HG03280 (cell line): ENCODE data around the gene APPL1.

ENCODE experiments used
- ATAC-seq: cut with Tn5 transposase; IDR thresholded peaks from one replicate; pipeline ENCODE4 v1.9.1; 2021; ENCODE audit warnings: mild to moderate bottlenecking, moderate library complexity; ENCODE audit not compliant: unreplicated experiment

Gene APPL1, protein sequence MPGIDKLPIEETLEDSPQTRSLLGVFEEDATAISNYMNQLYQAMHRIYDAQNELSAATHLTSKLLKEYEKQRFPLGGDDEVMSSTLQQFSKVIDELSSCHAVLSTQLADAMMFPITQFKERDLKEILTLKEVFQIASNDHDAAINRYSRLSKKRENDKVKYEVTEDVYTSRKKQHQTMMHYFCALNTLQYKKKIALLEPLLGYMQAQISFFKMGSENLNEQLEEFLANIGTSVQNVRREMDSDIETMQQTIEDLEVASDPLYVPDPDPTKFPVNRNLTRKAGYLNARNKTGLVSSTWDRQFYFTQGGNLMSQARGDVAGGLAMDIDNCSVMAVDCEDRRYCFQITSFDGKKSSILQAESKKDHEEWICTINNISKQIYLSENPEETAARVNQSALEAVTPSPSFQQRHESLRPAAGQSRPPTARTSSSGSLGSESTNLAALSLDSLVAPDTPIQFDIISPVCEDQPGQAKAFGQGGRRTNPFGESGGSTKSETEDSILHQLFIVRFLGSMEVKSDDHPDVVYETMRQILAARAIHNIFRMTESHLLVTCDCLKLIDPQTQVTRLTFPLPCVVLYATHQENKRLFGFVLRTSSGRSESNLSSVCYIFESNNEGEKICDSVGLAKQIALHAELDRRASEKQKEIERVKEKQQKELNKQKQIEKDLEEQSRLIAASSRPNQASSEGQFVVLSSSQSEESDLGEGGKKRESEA

GRCh38 chr3:57227204-57227929 is at the start of gene APPL1:
TSS of gene APPL1 (plus strand) at chr3:57227729. CDS start at chr3:57227884, 155 bp downstream.
- ATAC-seq = peak; percentile 95

- no peak for ATAC-seq
Measured at GRCh38 chr3:57179580-57180410, 47.7 kb upstream of the APPL1 start.

- no peak for ATAC-seq
Measured at GRCh38 chr3:57184526-57184925, 43.0 kb upstream of the APPL1 start.

DNA sequence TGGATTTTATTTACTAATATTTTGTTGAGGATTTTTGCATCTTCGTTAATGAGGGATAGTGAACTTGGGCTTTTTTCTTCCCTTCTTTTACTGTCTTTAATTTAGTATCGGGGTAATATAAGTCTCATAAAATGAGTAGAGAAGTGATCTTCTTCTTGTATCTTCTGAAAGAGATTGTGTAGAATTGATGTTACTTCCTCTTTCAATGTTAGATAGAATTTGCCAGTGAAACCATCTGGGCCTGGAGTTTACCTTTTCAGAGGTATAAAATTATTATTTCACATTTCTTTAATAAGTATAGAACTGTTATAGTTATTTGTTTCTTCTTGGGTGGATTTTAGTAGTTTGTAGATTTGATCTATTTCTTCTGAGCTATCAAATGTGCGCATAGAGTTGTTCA is 35.5 kb upstream of the APPL1 start:
- no peak for ATAC-seq

DNA sequence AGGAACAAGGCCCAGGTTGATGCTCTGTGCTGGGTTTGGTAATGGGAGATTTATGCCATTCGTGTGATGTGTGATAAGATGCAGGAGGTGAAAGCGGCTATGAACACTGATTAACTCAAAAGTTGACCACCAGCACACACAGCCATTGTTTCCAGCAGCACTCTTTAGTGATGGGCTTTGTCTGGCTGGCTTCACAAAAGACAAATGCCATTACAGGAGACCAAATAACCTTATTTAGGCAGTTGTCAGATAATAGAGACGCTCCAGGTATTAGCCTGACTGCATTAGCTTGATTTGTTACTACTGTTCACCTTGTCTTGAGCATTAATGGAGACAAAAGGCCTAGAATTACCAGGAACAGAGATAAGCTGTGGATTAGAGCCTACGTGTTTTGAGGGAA is 32.9 kb upstream of the APPL1 start:
- no peak for ATAC-seq

GRCh38 chr3:57199895-57200297 is 27.6 kb upstream of the APPL1 start, which contains the start of gene HESX1:
TSS of gene HESX1 (minus strand) at chr3:57199978. CDS start at chr3:57199918, 60 bp downstream.
- no peak for ATAC-seq

GRCh38 chr3:57206423-57206822 is 21.1 kb upstream of the APPL1 start:
- ATAC-seq = no peak

DNA sequence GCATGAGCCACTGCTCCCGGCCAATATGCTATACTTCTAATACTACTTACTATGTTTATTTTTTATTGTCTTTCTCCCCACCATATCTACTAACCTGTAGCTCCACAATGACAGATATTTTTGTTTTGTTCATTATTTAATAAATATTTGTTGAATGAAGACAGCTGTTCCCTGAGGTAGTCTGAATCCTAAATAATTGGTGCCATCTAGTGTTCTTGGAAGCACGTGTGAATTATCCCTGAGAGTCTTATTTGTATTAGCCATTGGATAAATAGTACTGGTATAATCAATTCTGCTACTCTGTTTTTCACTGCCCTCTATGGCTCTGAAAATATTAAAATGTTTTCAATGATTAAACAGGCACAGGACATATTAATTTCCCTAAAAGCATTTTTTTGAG is 5.6 kb upstream of the APPL1 start:
- ATAC-seq = no peak

DNA sequence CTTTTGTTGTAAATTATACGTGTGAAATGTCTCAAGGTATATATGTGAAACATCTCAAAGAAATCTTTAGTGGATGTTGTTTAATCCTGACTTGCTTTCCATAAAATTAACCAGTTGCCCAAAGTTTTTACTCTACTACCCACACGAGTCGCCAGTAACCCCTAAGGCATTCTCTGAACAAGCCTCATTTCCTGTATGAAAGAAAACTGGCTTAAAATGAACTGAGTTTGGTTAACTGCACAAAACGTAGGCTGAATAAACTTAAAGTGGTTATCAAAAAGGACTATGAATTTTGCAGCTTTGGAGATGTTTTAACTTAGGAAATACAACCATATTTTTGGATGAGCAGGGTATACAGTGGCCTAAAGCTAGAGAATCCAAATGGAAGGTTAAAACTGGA is 2.7 kb upstream of the APPL1 start:
- no peak for ATAC-seq

GRCh38 chr3:57226176-57226575 is 1.4 kb upstream of the APPL1 start:
- ATAC-seq = no peak

DNA sequence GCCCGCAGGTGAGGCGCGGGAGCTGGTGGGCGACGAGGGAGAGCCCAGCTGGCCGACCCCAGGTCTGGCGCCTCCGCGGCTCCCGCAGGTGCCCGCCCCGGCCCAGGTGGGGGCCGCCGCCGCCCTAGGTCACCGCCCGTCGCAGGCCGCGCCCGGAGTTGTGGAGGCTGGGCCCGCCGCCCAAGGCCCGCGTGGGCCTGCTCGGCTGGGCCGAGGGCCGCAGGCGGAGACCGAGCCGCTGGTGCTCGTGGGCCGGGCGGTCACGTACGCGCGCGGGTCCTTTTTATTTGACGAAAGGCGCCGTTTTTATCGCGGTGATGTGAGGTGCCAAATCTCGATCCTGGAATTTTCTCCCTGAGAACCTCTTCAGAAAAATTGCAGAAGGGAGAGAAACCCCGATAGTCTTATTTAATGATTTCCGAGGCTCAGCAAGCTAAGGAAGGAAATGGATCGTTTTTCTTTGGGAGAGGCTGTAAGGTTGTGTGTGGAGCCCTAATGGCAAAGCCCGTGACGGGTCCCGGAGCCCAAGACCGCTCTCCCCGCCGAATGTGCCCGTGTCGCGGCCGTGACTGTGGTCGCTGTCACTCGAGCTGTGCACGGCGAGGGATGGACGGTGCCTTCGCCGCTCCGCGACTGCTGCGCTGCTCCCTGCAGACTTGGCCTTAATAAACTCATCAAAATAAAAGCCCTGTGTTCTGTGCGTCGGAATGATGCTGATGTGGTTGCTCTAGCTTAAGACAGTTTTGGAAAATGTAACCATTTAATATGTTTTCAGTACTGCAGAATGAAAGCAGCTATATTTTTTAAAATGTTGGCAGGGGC is 612 bp downstream of the APPL1 start:
- peak; percentile 42 for ATAC-seq

DNA sequence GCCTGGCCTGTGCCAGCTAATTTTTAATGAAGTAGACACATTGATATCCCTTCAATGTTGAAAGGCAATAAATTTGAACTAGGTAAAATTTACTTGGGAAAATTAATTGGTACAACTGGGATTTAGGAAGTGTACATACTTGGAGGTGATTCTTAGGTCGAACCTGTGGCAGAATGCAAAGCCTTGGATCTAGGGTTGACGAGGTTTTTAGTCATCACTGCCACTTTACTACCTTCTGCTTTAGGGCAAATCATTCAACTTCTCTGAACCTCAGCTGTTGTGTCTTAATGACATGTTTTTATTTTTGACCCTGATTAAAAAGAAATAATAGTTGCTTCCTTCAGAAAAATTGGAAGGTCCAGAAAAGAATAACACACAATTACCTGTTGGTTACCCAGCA is 2.5 kb downstream of the APPL1 start:
- ATAC-seq = no peak

DNA sequence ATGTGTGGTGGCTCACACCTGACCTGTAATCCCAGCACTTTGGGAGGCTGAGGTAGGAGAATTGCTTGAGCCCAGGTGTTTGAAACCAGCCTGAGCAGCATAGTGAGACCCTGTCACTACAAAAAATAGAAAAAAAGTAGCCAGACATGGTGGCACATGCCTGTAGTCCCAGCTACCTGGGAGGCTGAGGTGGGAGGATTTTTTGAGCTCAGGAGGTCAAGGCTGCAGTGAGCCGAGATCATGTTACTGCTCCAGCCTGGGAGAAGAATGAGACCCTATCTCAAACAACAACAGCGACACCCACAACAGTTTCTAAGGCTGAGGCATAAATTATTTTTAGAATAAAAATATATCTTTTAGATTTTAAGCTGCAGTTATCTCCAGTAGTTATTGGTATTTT is 6.3 kb downstream of the APPL1 start:
- ATAC-seq = no peak

- ATAC-seq = no peak
Measured at GRCh38 chr3:57234613-57235575, 7.4 kb downstream of the APPL1 start.

DNA sequence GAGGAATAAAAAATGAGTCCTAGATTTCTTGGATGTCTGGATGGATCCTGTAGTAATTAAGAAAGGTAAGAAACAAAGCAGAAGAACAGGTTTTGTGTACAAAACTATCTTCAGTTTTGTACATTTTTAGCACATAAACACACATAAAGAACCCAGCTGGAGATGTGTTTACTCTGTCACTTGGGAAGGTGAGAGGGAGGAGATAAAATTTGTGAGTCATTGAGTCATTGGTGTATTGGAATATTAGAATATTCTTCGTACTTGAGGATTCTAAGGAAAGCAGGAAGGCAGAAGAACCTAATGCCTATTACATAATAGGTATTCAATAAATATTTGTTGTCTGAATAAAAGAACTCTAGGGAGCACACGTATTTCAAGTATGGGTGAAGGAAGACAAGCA is 17.4 kb downstream of the APPL1 start:
- ATAC-seq = no peak

DNA sequence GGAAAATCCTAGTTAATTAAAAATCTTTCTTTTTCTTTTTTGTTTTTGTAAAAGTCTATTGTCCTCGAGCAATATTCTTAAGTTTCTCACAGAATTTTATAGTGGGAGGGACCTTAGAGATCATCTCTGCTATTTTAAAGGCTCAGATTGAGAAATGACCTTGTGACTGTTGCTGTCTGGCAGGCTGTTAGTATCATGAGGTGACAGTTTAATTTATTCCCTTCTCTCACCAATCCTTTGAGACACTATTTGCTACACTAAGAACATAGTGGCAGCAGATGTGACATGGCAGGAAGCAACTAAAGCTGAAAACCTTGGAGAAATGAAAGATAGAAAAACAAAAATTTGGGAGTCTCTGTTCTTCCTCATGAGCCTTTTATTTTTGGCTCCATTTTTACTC is 24.9 kb downstream of the APPL1 start:
- ATAC-seq = no peak

GRCh38 chr3:57256844-57257243 is 29.3 kb downstream of the APPL1 start:
- ATAC-seq = no peak

- no peak for ATAC-seq
Measured at GRCh38 chr3:57257678-57258077, 30.1 kb downstream of the APPL1 start.

DNA sequence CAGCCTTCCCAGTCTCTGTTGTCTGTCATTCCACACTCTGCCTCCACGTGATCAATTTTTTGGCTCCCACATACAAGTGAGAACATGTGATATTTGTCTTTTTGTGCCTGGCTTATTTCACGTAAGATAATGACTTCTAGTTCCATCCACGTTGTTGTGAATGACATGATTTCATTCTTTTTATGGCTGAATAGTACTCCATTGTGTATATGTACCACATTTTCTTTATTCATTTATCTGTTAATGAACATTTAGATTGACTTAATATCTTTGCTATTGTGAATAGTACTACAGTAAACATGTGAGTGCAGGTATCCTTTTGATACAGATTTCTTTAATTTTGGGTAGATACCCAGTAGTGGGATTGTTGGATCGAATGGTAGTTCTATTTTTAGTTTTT is 33.6 kb downstream of the APPL1 start:
- ATAC-seq = no peak
